Panc1 (cell line): ENCODE results near the gene SDC3. TPM values are rescaled to one million over a fixed set of nuclear protein-coding genes. Genes with fewer than 3 reads are reported as not detected.

Experiments
- ATAC-seq: fragments of 200-7000 bp; cut with Tn5 transposase; 2 replicates; pipeline ENCODE4 v1.9.1; 2020; ENCODE audit warnings: mild to moderate bottlenecking, moderate library complexity
- BruUV-seq: library from RNA; stranded (reverse); fragments of 400-500 nt; replicated peaks from 2 replicates; lab custom pipeline; 2021; lab: Mats Ljungman, UMichigan
- CTCF ChIA-PET: fragments of 300-600 bp; sonication (Branson Sonifier 250); formaldehyde crosslinking; loops from one replicate; lab custom pipeline; 2022; ENCODE audit warnings: antibody characterized with exemption; lab: Charles Lee
- POLR2A ChIA-PET: fragments of 300-600 bp; sonication (Branson Sonifier 250); formaldehyde crosslinking; loops from one replicate; lab custom pipeline; 2022; ENCODE audit warnings: antibody characterized with exemption; lab: Charles Lee
- DNase-seq: peaks from one replicate; pipeline ENCODE4 v3.0.0-alpha.2; 2010; ENCODE audit warnings: low read depth, low spot score
- H3K27ac ChIP-seq: 2 replicates; pipeline ENCODE4 v1.5.1; 2011; ENCODE audit warnings: mild to moderate bottlenecking, low read length, inconsistent platforms
- H3K27me3 ChIP-seq: fragments of 200-500 bp; sonication (Bioruptor generic); 2 replicates; pipeline ENCODE4 v1.6.0; 2014; ENCODE audit warnings: low read length, inconsistent platforms; ENCODE audit not compliant: control insufficient read depth, insufficient read depth
- H3K36me3 ChIP-seq: fragments of 200-500 bp; sonication (Bioruptor generic); 2 replicates; pipeline ENCODE4 v1.5.1; 2014; ENCODE audit warnings: inconsistent platforms, mild to moderate bottlenecking, low read length, moderate library complexity; ENCODE audit not compliant: control insufficient read depth, insufficient read depth
- H3K4me1 ChIP-seq: 2 replicates; pipeline ENCODE4 v1.5.1; 2011; ENCODE audit warnings: inconsistent platforms, mild to moderate bottlenecking, low read length, moderate library complexity; ENCODE audit not compliant: control insufficient read depth, insufficient read depth
- H3K4me3 ChIP-seq, 2 experiments: 2 replicates each; pipeline ENCODE4 v1.5.1; 2011 to 2012; ENCODE audit warnings: low read depth in 2 of 2, low read length in 2 of 2, mild to moderate bottlenecking in 2 of 2, inconsistent platforms in 1 of 2, moderate library complexity in 1 of 2
- H3K9me3 ChIP-seq: fragments of 200-500 bp; sonication (Bioruptor generic); 2 replicates; pipeline ENCODE4 v1.5.1; 2014; ENCODE audit warnings: low read depth, mild to moderate bottlenecking, inconsistent platforms, low read length, moderate library complexity; ENCODE audit not compliant: control insufficient read depth, insufficient read depth
- POLR2AphosphoS5 ChIP-seq: IDR thresholded peaks from 2 replicates; pipeline ENCODE4 v1.6.1; 2012; ENCODE audit warnings: mild to moderate bottlenecking, low read depth, low read length, moderate library complexity
- SIN3A ChIP-seq: IDR thresholded peaks from 2 replicates; pipeline ENCODE4 v1.6.1; 2012; ENCODE audit warnings: low read depth, mild to moderate bottlenecking, low read length, moderate library complexity, borderline replicate concordance; ENCODE audit not compliant: insufficient read depth
- TCF7L2 ChIP-seq: IDR thresholded peaks from 2 replicates; pipeline ENCODE4 v1.6.1; 2011; ENCODE audit warnings: mild to moderate bottlenecking, low read depth, low read length, inconsistent platforms
- in situ Hi-C: cut with HindIII; loops from 2 replicates; pipeline ENCODE4 v1.10.0; 2016; ENCODE audit warnings: low sequenced_read_pairs, low pct_unique_long_range_greater_than_20kb
- intact Hi-C: fragments of 100-400 bp; cut with micrococcal nuclease; formaldehyde crosslinking; loops from one replicate; pipeline ENCODE4 v1.10.0; 2022; ENCODE audit not compliant: unreplicated experiment
- total RNA-seq: library from RNA; stranded (reverse); gene quantifications from one replicate; pipeline ENCODE4 v1.2.1, GENCODE V29; 2021; ENCODE audit not compliant: unreplicated experiment
- TF ChIP-seq, protein P1 (sequence below), 2 experiments: IDR thresholded peaks; 2 replicates each; pipeline ENCODE4 v1.6.1; 2011 to 2012; ENCODE audit warnings: low read depth in 2 of 2, control low read depth in 1 of 2, low read length in 1 of 2, mild to moderate bottlenecking in 1 of 2, moderate library complexity in 1 of 2; ENCODE audit not compliant: insufficient read depth in 1 of 2
- TF ChIP-seq, protein P2 (sequence below): fragments of 450-650 bp; IDR thresholded peaks from 2 replicates; pipeline ENCODE4 v1.5.1; 2017; ENCODE audit warnings: mild to moderate bottlenecking

The SDC3 gene
- total RNA-seq, 1 experiment from 2014 or later, result 36.1 TPM

GRCh38 chr1:30884723-30885122 is 23.8 kb downstream of the SDC3 start:
- H3K36me3 ChIP-seq, result no peaks in the 10 kb centered on the region
- in situ Hi-C loops, result no loop called here
- ATAC-seq (no peak), DNase-seq (no peak)
- ChIA-PET CTCF (interaction anchor here (1.0 kb wide), 1 partner anchor 77 kb away, joined by 7 read pairs; no protein-coding TSS in a partner anchor), POLR2A (no interaction called here)
- peaks cover 6% of the 10 kb centered on the region for H3K4me1 ChIP-seq
- no peaks in the 10 kb centered on the region for H3K27me3 ChIP-seq
- no TSS peak for BruUV-seq
- H3K9me3 ChIP-seq, result no peaks in the 10 kb centered on the region
- no peak overlapping the region for H3K27ac ChIP-seq
- H3K4me3 ChIP-seq, result no peak overlapping the region
- TF ChIP-seq, protein P1, sequence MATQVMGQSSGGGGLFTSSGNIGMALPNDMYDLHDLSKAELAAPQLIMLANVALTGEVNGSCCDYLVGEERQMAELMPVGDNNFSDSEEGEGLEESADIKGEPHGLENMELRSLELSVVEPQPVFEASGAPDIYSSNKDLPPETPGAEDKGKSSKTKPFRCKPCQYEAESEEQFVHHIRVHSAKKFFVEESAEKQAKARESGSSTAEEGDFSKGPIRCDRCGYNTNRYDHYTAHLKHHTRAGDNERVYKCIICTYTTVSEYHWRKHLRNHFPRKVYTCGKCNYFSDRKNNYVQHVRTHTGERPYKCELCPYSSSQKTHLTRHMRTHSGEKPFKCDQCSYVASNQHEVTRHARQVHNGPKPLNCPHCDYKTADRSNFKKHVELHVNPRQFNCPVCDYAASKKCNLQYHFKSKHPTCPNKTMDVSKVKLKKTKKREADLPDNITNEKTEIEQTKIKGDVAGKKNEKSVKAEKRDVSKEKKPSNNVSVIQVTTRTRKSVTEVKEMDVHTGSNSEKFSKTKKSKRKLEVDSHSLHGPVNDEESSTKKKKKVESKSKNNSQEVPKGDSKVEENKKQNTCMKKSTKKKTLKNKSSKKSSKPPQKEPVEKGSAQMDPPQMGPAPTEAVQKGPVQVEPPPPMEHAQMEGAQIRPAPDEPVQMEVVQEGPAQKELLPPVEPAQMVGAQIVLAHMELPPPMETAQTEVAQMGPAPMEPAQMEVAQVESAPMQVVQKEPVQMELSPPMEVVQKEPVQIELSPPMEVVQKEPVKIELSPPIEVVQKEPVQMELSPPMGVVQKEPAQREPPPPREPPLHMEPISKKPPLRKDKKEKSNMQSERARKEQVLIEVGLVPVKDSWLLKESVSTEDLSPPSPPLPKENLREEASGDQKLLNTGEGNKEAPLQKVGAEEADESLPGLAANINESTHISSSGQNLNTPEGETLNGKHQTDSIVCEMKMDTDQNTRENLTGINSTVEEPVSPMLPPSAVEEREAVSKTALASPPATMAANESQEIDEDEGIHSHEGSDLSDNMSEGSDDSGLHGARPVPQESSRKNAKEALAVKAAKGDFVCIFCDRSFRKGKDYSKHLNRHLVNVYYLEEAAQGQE (IDR thresholded peaks at IDR 0.05; ENCODE audit: insufficient read depth in 1 of 2, low read depth in 2 of 2, low read length in 1 of 2), result no peak
- TF ChIP-seq POLR2AphosphoS5, result no peak
- TF ChIP-seq SIN3A, result no peak
- TF ChIP-seq TCF7L2, result no peak
- TF ChIP-seq, protein P2, sequence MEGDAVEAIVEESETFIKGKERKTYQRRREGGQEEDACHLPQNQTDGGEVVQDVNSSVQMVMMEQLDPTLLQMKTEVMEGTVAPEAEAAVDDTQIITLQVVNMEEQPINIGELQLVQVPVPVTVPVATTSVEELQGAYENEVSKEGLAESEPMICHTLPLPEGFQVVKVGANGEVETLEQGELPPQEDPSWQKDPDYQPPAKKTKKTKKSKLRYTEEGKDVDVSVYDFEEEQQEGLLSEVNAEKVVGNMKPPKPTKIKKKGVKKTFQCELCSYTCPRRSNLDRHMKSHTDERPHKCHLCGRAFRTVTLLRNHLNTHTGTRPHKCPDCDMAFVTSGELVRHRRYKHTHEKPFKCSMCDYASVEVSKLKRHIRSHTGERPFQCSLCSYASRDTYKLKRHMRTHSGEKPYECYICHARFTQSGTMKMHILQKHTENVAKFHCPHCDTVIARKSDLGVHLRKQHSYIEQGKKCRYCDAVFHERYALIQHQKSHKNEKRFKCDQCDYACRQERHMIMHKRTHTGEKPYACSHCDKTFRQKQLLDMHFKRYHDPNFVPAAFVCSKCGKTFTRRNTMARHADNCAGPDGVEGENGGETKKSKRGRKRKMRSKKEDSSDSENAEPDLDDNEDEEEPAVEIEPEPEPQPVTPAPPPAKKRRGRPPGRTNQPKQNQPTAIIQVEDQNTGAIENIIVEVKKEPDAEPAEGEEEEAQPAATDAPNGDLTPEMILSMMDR, result no peak
- intact Hi-C loops, result no loop called here

DNA sequence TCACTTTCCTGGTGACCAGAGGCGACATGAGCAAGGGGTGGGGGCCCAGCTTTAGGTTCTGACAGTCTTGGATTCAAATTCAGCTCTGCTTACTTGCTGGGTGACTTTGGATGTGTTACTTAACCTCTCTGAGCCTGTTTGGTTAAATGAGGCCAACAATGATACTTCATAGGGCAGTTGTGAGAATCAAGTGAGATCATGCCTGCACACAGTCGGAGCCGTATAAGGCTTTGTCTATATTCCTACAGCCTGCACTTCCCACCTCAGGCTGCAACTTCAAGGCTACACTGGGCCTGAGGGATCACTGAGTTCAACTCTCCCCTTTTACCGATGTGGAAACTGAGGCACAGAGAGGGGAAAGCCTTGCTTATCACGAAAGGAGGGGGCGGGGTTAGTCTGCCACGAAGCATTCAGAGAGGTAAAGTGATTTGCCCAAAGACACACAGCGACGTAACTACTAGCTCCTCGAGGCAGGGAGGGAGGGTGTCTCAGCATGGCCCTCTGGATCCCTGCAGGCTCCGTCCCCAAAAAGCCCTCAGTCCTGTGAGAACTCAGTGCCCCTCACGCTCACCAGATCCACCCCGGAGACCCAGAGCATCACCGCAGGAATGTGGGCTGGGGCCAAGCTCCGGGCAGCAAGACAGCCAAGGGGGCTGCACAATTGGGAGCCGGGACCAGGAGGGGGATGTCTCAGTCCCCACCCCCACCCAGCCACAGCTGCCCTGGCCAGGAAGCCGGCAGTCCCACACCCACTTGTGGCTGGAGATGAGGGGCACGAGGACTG is 25.0 kb downstream of the SDC3 start:
- no peak for DNase-seq
- POLR2A ChIA-PET, result no interaction called here
- in situ Hi-C loops (no loop called here), intact Hi-C loops (no loop called here)
- CTCF ChIA-PET, result interaction anchor here (1.0 kb wide), 1 partner anchor 76 kb away, joined by 7 read pairs; no protein-coding TSS in a partner anchor
- no peak for ATAC-seq
- Histone ChIP-seq H3K27me3 (no peaks in the 10 kb centered on the region), H3K4me3 (no peak overlapping the region), H3K36me3 (no peaks in the 10 kb centered on the region), H3K9me3 (no peaks in the 10 kb centered on the region), H3K27ac (no peak overlapping the region), H3K4me1 (peaks cover 6% of the 10 kb centered on the region)
- no TSS peak for BruUV-seq
- TF ChIP-seq POLR2AphosphoS5, result no peak
- no peak for TF ChIP-seq TCF7L2
- TF ChIP-seq SIN3A, result no peak
- TF ChIP-seq, protein P2, result no peak
- TF ChIP-seq, protein P1 (IDR thresholded peaks at IDR 0.05; ENCODE audit: insufficient read depth in 1 of 2, low read depth in 2 of 2, low read length in 1 of 2), result no peak
